Gastroesophageal sphincter (tissue), 4 donors: ENCODE measurements around the gene FBXO22. TPM values are rescaled to one million over a fixed set of nuclear protein-coding genes. Genes with fewer than 3 reads are reported as not detected.

Experiments
- ATAC-seq: fragments of 150-250 bp; one replicate; pipeline ENCODE4 v1.9.1; 2016; ENCODE audit warnings: mild to moderate bottlenecking, moderate library complexity
- H3K27ac ChIP-seq, 4 donors: fragments of 200-600 bp; sonication (generic) in 3 of 4; 1 replicate in 3 of 4; 2 replicates in 1 of 4; pipeline ENCODE4 v1.5.1; 2016 to 2019
- H3K27me3 ChIP-seq: fragments of 200-600 bp; sonication (generic); one replicate; pipeline ENCODE4 v1.5.1; 2019
- H3K36me3 ChIP-seq, 2 donors: fragments of 200-600 bp; sonication (generic); one replicate each; pipeline ENCODE4 v1.5.1; 2019; ENCODE audit warnings: control low read depth in 1 of 2
- H3K4me1 ChIP-seq, 3 donors: fragments of 200-600 bp; sonication (generic); 1 replicate in 2 of 3; 2 replicates in 1 of 3; pipeline ENCODE4 v1.5.1; 2016 to 2019; ENCODE audit warnings: control low read depth in 2 of 3
- H3K4me3 ChIP-seq, 2 donors: fragments of 200-600 bp; sonication (generic); one replicate each; pipeline ENCODE4 v1.5.1; 2019; ENCODE audit warnings: mild to moderate bottlenecking in 1 of 2, moderate library complexity in 1 of 2
- H3K9me3 ChIP-seq, 3 donors: fragments of 200-600 bp; sonication (generic); one replicate each; pipeline ENCODE4 v1.5.1; 2017 to 2019; ENCODE audit warnings: control low read depth in 2 of 3
- CTCF ChIP-seq, 4 experiments: fragments of 200-600 bp in 2 of 4; fragments of 450-650 bp in 2 of 4; sonication (generic) in 1 of 4; IDR thresholded peaks; one replicate each; pipeline ENCODE4 v1.5.1; 2017 to 2019; ENCODE audit warnings: antibody characterized with exemption in 4 of 4, mild to moderate bottlenecking in 2 of 4, moderate library complexity in 2 of 4
- EP300 ChIP-seq: sonication (generic); formaldehyde crosslinking; IDR thresholded peaks from one replicate; pipeline ENCODE4 v1.6.1; 2017; ENCODE audit warnings: antibody characterized with exemption, mild to moderate bottlenecking
- POLR2A ChIP-seq, 2 donors: fragments of 450-650 bp; IDR thresholded peaks; one replicate each; pipeline ENCODE4 v1.6.1; 2017; ENCODE audit warnings: antibody characterized with exemption in 2 of 2, mild to moderate bottlenecking in 2 of 2, moderate library complexity in 1 of 2
- POLR2AphosphoS5 ChIP-seq: sonication (generic); formaldehyde crosslinking; IDR thresholded peaks from one replicate; pipeline ENCODE4 v1.6.1; 2017; ENCODE audit warnings: antibody characterized with exemption
- WGBS, 2 donors: methylation state at CpG; one replicate each; pipeline ENCODE4 v1.1.5; 2018; ENCODE audit warnings: low coverage in 1 of 2; 5-methylcytosine and 5-hydroxymethylcytosine counted together
- total RNA-seq, 4 donors: library from RNA; depleted of rRNA; stranded (reverse); fragments of >200 nt; gene quantifications; one replicate each; pipeline ENCODE4 v1.1.0, GENCODE V29; 2016

Gene FBXO22
- total RNA-seq, 4 donors from 2014 or later = 12.9 to 25.5 (median 19.1) TPM

GRCh38 chr15:75926931-75927330 lies 23.3 kb downstream of the FBXO22 start:
- no peak overlapping the region for H3K27ac ChIP-seq
- 87 to 88% methylated on average over 1 to 3 of the region's 3 CpGs for WGBS, 2 donors
- ATAC-seq = no peak
- H3K4me1 ChIP-seq = peaks cover 0 to 19% (median 7%) of the 10 kb centered on the region in 3 donors
- no peaks in the 10 kb centered on the region for H3K27me3 ChIP-seq
- H3K4me3 ChIP-seq = no peak overlapping the region
- H3K9me3 ChIP-seq = no peaks in the 10 kb centered on the region
- H3K36me3 ChIP-seq = peaks cover 0 to 39% of the 10 kb centered on the region in 2 donors
- TF ChIP-seq EP300 (no peak), POLR2A (IDR thresholded peaks at IDR 0.05) (no peak), POLR2AphosphoS5 (no peak)

- 77 to 85% methylated on average over 3 to 4 of the region's 4 CpGs for WGBS, 2 donors
Measured at GRCh38 chr15:75927601-75928000, 23.9 kb downstream of the FBXO22 start.

GRCh38 chr15:75928680-75929608 lies 25.3 kb downstream of the FBXO22 start:
- Histone ChIP-seq H3K4me3 (no peak overlapping the region), H3K27ac (no peak overlapping the region), H3K9me3 (no peaks in the 10 kb centered on the region), H3K27me3 (no peaks in the 10 kb centered on the region), H3K36me3 (peaks cover under 1 to 59% of the 10 kb centered on the region in 2 donors), H3K4me1 (peaks cover 0 to 7% (median 0%) of the 10 kb centered on the region in 3 donors)
- no peak for ATAC-seq
- TF ChIP-seq POLR2AphosphoS5 (no peak), CTCF (IDR thresholded peaks at IDR 0.05) (no peak), POLR2A (IDR thresholded peaks at IDR 0.05) (no peak), EP300 (no peak)
- WGBS, 2 donors = 82 to 91% methylated on average over 6 to 8 of the region's 9 CpGs

More at GRCh38 chr15:75927601-75928000, 23.9 kb downstream of the FBXO22 start:
- Histone ChIP-seq H3K4me3 (no peak overlapping the region), H3K27me3 (no peaks in the 10 kb centered on the region), H3K27ac (no peak overlapping the region), H3K9me3 (no peaks in the 10 kb centered on the region), H3K4me1 (peaks cover 0 to 12% (median under 1%) of the 10 kb centered on the region in 3 donors), H3K36me3 (peaks cover 0 to 46% of the 10 kb centered on the region in 2 donors)
- TF ChIP-seq EP300 (no peak), CTCF (IDR thresholded peaks at IDR 0.05) (no peak), POLR2A (IDR thresholded peaks at IDR 0.05) (no peak), POLR2AphosphoS5 (no peak)
- no peak for ATAC-seq

GRCh38 chr15:75929799-75930565 lies 26.3 kb downstream of the FBXO22 start:
- peaks cover 0 to 7% (median 0%) of the 10 kb centered on the region in 3 donors for H3K4me1 ChIP-seq
- H3K27ac ChIP-seq = no peak overlapping the region
- H3K9me3 ChIP-seq = no peaks in the 10 kb centered on the region
- no peak for TF ChIP-seq CTCF (IDR thresholded peaks at IDR 0.05)
- TF ChIP-seq EP300 = no peak
- TF ChIP-seq POLR2A (IDR thresholded peaks at IDR 0.05) = no peak
- TF ChIP-seq POLR2AphosphoS5 = no peak
- H3K36me3 ChIP-seq = peaks cover 3 to 64% of the 10 kb centered on the region in 2 donors
- ATAC-seq = no peak
- H3K27me3 ChIP-seq = no peaks in the 10 kb centered on the region
- no peak overlapping the region for H3K4me3 ChIP-seq
- 61 to 67% methylated on average over 5 of the region's 5 CpGs for WGBS, 2 donors

- TF ChIP-seq POLR2AphosphoS5 (no peak), CTCF (IDR thresholded peaks at IDR 0.05) (no peak), EP300 (no peak), POLR2A (IDR thresholded peaks at IDR 0.05) (no peak)
- Histone ChIP-seq H3K9me3 (no peaks in the 10 kb centered on the region), H3K27me3 (no peaks in the 10 kb centered on the region), H3K4me1 (no peaks in the 10 kb centered on the region), H3K27ac (no peak overlapping the region), H3K36me3 (peaks cover 3 to 73% of the 10 kb centered on the region in 2 donors), H3K4me3 (no peak overlapping the region)
- WGBS, 2 donors = 88 to 95% methylated on average over 2 of the region's 2 CpGs
- ATAC-seq = no peak
Measured at GRCh38 chr15:75930866-75931265, 27.2 kb downstream of the FBXO22 start.
